ENCODE measurements around the gene MYBPC1. TPM values are rescaled to one million over a fixed set of nuclear protein-coding genes. Genes with fewer than 3 reads are reported as not detected.

Gene MYBPC1
- total and polyA plus RNA-seq, 2 donors (not counting 1 experiment from before 2014, with no cell fraction given) = not detected

DNA sequence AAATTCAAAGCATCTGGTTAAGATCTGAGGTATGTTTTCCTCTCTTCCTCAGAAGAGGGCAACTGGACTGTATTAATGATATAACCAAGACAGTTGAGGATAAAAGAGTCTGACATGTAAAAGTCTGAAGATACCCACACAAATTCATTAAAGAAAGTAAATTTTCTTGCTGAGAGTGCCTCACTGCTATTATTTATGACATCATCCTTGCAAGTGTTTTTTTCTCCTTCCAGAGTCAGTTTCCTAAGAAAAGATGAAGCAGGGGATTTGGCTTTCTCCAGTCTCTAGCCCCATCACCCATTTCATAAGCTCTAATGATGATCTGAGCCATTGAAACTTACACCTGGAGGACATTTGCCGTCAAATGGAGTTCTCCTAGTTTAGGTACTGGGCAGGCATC, 21.0 kb upstream of the MYBPC1 start:
- no peak for DNase-seq
- TF ChIP-seq EZH2 (IDR thresholded peaks at IDR 0.05; ENCODE audit: borderline replicate concordance, insufficient read depth, low read depth, low read length, poor library complexity, severe bottlenecking) = no peak
- TF ChIP-seq, protein P1, sequence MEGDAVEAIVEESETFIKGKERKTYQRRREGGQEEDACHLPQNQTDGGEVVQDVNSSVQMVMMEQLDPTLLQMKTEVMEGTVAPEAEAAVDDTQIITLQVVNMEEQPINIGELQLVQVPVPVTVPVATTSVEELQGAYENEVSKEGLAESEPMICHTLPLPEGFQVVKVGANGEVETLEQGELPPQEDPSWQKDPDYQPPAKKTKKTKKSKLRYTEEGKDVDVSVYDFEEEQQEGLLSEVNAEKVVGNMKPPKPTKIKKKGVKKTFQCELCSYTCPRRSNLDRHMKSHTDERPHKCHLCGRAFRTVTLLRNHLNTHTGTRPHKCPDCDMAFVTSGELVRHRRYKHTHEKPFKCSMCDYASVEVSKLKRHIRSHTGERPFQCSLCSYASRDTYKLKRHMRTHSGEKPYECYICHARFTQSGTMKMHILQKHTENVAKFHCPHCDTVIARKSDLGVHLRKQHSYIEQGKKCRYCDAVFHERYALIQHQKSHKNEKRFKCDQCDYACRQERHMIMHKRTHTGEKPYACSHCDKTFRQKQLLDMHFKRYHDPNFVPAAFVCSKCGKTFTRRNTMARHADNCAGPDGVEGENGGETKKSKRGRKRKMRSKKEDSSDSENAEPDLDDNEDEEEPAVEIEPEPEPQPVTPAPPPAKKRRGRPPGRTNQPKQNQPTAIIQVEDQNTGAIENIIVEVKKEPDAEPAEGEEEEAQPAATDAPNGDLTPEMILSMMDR (IDR thresholded peaks at IDR 0.05) = no peak
- H3K36me3 ChIP-seq (replicated peaks in 1 of 2; ENCODE audit: control extremely low read depth in 1 of 2, control insufficient read depth in 1 of 2, extremely low read depth in 1 of 2, insufficient read depth in 2 of 2, low read length in 1 of 2) = no peaks in the 10 kb centered on the region
- H3K4me3 ChIP-seq (ENCODE audit: control extremely low read depth in 1 of 5, extremely low read depth in 1 of 5, insufficient read depth in 1 of 5, low read depth in 2 of 5, low read length in 4 of 5) = no peak overlapping the region
- no peak overlapping the region for H3K27ac Mint-ChIP-seq
- H3K4me1 ChIP-seq (ENCODE audit: control insufficient read depth in 2 of 2, insufficient read depth in 2 of 2, low read length in 2 of 2) = peaks cover 4 to 7% of the 10 kb centered on the region in 2 donors
- no peak overlapping the region for H3K4me2 ChIP-seq (replicated peaks; ENCODE audit: low read depth, low read length, poor library complexity, severe bottlenecking)
- no CpG with 5 or more reads among the region's 1 CpG for WGBS (ENCODE audit: insufficient coverage)
- no peaks in the 10 kb centered on the region for H4K20me1 ChIP-seq (ENCODE audit: control insufficient read depth, insufficient read depth, low read length, poor library complexity, severe bottlenecking)
- no peak overlapping the region for H3K4me3 Mint-ChIP-seq
- intact Hi-C loops (cut with micrococcal nuclease) = loop anchor here (5.0 kb wide), 1 partner anchor 124 kb away; the partner anchor contains the start of gene CHPT1
- H3K4me1 Mint-ChIP-seq = peaks cover 4% of the 10 kb centered on the region
- ChIA-PET CTCF (no interaction called here), POLR2A (no interaction called here)
- ATAC-seq (ENCODE audit: low read depth) = no peak
- no peak overlapping the region for H3K27ac ChIP-seq (ENCODE audit: low read length in 2 of 2)
- H3K27me3 Mint-ChIP-seq = no peaks in the 10 kb centered on the region
- no peak overlapping the region for H3K9ac ChIP-seq (ENCODE audit: low read length)
- no peaks in the 10 kb centered on the region for H3K79me2 ChIP-seq (ENCODE audit: control insufficient read depth, insufficient read depth, low read length)
- H3K9me3 ChIP-seq (ENCODE audit: control extremely low read depth in 1 of 3, control insufficient read depth in 2 of 3, insufficient read depth in 1 of 3, low read length in 2 of 3) = no peaks in the 10 kb centered on the region
- H3K9me3 Mint-ChIP-seq (ENCODE audit: insufficient read depth) = no peaks in the 10 kb centered on the region
- H2AFZ ChIP-seq (ENCODE audit: insufficient read depth, low read depth, low read length, poor library complexity, severe bottlenecking) = no peak overlapping the region
- H3K27me3 ChIP-seq (replicated peaks in 1 of 4; ENCODE audit: control extremely low read depth in 1 of 4, control insufficient read depth in 3 of 4, insufficient read depth in 4 of 4, low read length in 3 of 4) = peaks cover 0 to 3% (median 0%) of the 10 kb centered on the region in 4 experiments

DNA sequence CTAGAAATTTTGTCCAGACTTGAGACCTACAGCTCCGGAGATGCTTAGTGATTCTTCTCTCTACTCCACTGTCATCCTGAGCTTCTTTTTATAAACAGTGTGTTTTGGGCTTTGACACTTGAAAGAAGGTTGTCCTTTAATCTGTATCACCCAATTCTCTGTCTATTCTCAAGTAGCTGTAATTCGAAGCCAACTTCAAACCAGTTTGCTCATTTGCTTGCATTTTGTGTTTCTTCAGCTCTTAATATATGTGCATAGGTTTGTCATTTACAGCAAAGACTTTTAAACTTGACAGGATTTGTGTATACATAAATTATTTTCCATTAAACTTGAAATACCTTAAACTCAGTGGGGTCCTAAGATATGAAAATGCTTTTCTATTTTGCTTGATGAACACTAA, 16.4 kb upstream of the MYBPC1 start:
- no CpG with 5 or more reads among the region's 2 CpGs for WGBS (ENCODE audit: insufficient coverage)
- Histone ChIP-seq H4K20me1 (ENCODE audit: control insufficient read depth, insufficient read depth, low read length, poor library complexity, severe bottlenecking) (no peaks in the 10 kb centered on the region), H3K4me2 (replicated peaks; ENCODE audit: low read depth, low read length, poor library complexity, severe bottlenecking) (no peak overlapping the region), H3K4me1 (ENCODE audit: control insufficient read depth in 2 of 2, insufficient read depth in 2 of 2, low read length in 2 of 2) (no peaks in the 10 kb centered on the region), H2AFZ (ENCODE audit: insufficient read depth, low read depth, low read length, poor library complexity, severe bottlenecking) (no peak overlapping the region), H3K9me3 (ENCODE audit: control extremely low read depth in 1 of 3, control insufficient read depth in 2 of 3, insufficient read depth in 1 of 3, low read length in 2 of 3) (peaks cover 0 to 2% (median 0%) of the 10 kb centered on the region in 3 donors), H3K27ac (ENCODE audit: low read length in 2 of 2) (no peak overlapping the region), H3K27me3 (replicated peaks in 1 of 4; ENCODE audit: control extremely low read depth in 1 of 4, control insufficient read depth in 3 of 4, insufficient read depth in 4 of 4, low read length in 3 of 4) (peaks cover 0 to 3% (median 0%) of the 10 kb centered on the region in 4 experiments), H3K36me3 (replicated peaks in 1 of 2; ENCODE audit: control extremely low read depth in 1 of 2, control insufficient read depth in 1 of 2, extremely low read depth in 1 of 2, insufficient read depth in 2 of 2, low read length in 1 of 2) (no peaks in the 10 kb centered on the region), H3K9ac (ENCODE audit: low read length) (no peak overlapping the region), H3K4me3 (ENCODE audit: control extremely low read depth in 1 of 5, extremely low read depth in 1 of 5, insufficient read depth in 1 of 5, low read depth in 2 of 5, low read length in 4 of 5) (no peak overlapping the region), H3K79me2 (ENCODE audit: control insufficient read depth, insufficient read depth, low read length) (no peaks in the 10 kb centered on the region)
- Mint-ChIP-seq H3K4me1 (no peaks in the 10 kb centered on the region), H3K27ac (no peak overlapping the region), H3K4me3 (no peak overlapping the region), H3K9me3 (ENCODE audit: insufficient read depth) (no peaks in the 10 kb centered on the region), H3K27me3 (peaks cover 9% of the 10 kb centered on the region)
- ATAC-seq (ENCODE audit: low read depth) (no peak), DNase-seq (no peak)
- ChIA-PET POLR2A (no interaction called here), CTCF (interaction anchor here (1.5 kb wide), 1 partner anchor 12 kb away, joined by 6 read pairs; no protein-coding TSS in a partner anchor)
- TF ChIP-seq, protein P1 (IDR thresholded peaks at IDR 0.05) = no peak
- TF ChIP-seq EZH2 (IDR thresholded peaks at IDR 0.05; ENCODE audit: borderline replicate concordance, insufficient read depth, low read depth, low read length, poor library complexity, severe bottlenecking) = no peak
- intact Hi-C loops (cut with micrococcal nuclease) = no loop called here
